H9 (cell line): ENCODE results near the gene DLEC1. TPM values are rescaled to one million over a fixed set of nuclear protein-coding genes. Genes with fewer than 3 reads are reported as not detected.
A peak's percentile ranks its signal among the peaks of the same experiment; 100 is the strongest.

Experiments
- DNase-seq: peaks from one replicate; pipeline ENCODE4 v3.0.0-alpha.2; 2017
- H2AFZ ChIP-seq: one replicate; pipeline ENCODE4 v1.6.1; 2013; ENCODE audit warnings: mild to moderate bottlenecking, low read length, control low read depth, moderate library complexity
- H2AK5ac ChIP-seq: 2 replicates; pipeline ENCODE4 v1.6.1; 2013; ENCODE audit warnings: low read length, control low read depth, mixed read lengths; ENCODE audit not compliant: insufficient read length
- H2BK120ac ChIP-seq: one replicate; pipeline ENCODE4 v1.6.1; 2013; ENCODE audit warnings: low read depth, mild to moderate bottlenecking, low read length, control low read depth, inconsistent platforms; ENCODE audit not compliant: poor library complexity, severe bottlenecking
- H2BK12ac ChIP-seq: 2 replicates; pipeline ENCODE4 v1.6.1; 2013; ENCODE audit warnings: low read length, control low read depth, mixed read lengths, low read depth; ENCODE audit not compliant: insufficient read length
- H2BK15ac ChIP-seq: 2 replicates; pipeline ENCODE4 v1.6.1; 2013; ENCODE audit warnings: low read depth, low read length, control low read depth
- H2BK20ac ChIP-seq: one replicate; pipeline ENCODE4 v1.6.1; 2013; ENCODE audit warnings: low read depth, mild to moderate bottlenecking, low read length, control low read depth, inconsistent platforms; ENCODE audit not compliant: poor library complexity, severe bottlenecking
- H2BK5ac ChIP-seq: 2 replicates; pipeline ENCODE4 v1.6.1; 2013; ENCODE audit warnings: low read length, control low read depth, mixed read lengths; ENCODE audit not compliant: insufficient read length
- H3K14ac ChIP-seq: 2 replicates; pipeline ENCODE4 v1.6.1; 2013; ENCODE audit warnings: low read length, control low read depth; ENCODE audit not compliant: insufficient read depth
- H3K18ac ChIP-seq: 2 replicates; pipeline ENCODE4 v1.6.1; 2013; ENCODE audit warnings: low read depth, mild to moderate bottlenecking, mixed read lengths, low read length, control low read depth; ENCODE audit not compliant: insufficient read length
- H3K23ac ChIP-seq: 2 replicates; pipeline ENCODE4 v1.6.1; 2013; ENCODE audit warnings: low read length, control low read depth, mixed read lengths, low read depth; ENCODE audit not compliant: insufficient read length
- H3K23me2 ChIP-seq: 2 replicates; pipeline ENCODE4 v1.6.1; 2013; ENCODE audit warnings: low read depth, mild to moderate bottlenecking, mixed read lengths, low read length, control low read depth; ENCODE audit not compliant: insufficient read length, poor library complexity, severe bottlenecking
- H3K27ac ChIP-seq: 2 replicates; pipeline ENCODE4 v1.5.1; 2013; ENCODE audit warnings: low read length, control low read depth, mixed read lengths, low read depth; ENCODE audit not compliant: insufficient read length
- H3K27me3 ChIP-seq: 2 replicates; pipeline ENCODE4 v1.6.1; 2013; ENCODE audit warnings: low read length, control low read depth, inconsistent platforms; ENCODE audit not compliant: insufficient read depth
- H3K4ac ChIP-seq: 2 replicates; pipeline ENCODE4 v1.6.1; 2013; ENCODE audit warnings: low read depth, mild to moderate bottlenecking, control low read depth, inconsistent platforms, low read length, moderate library complexity
- H3K4me1 ChIP-seq: 2 replicates; pipeline ENCODE4 v1.6.1; 2013; ENCODE audit warnings: low read length, control low read depth, inconsistent platforms; ENCODE audit not compliant: insufficient read depth
- H3K4me2 ChIP-seq: 2 replicates; pipeline ENCODE4 v1.6.1; 2013; ENCODE audit warnings: low read length, control low read depth, mixed read lengths; ENCODE audit not compliant: insufficient read length, insufficient read depth
- H3K56ac ChIP-seq: 2 replicates; pipeline ENCODE4 v1.6.1; 2013; ENCODE audit warnings: low read depth, mild to moderate bottlenecking, mixed read lengths, low read length, control low read depth; ENCODE audit not compliant: insufficient read length
- H3K79me1 ChIP-seq: 2 replicates; pipeline ENCODE4 v1.6.1; 2013; ENCODE audit warnings: low read depth, mild to moderate bottlenecking, moderate library complexity, low read length, control low read depth, inconsistent platforms; ENCODE audit not compliant: insufficient read depth, poor library complexity, severe bottlenecking
- H3K79me2 ChIP-seq: 2 replicates; pipeline ENCODE4 v1.6.1; 2013; ENCODE audit warnings: low read length, control low read depth, inconsistent platforms; ENCODE audit not compliant: insufficient read depth
- H3K9ac ChIP-seq: 2 replicates; pipeline ENCODE4 v1.6.1; 2013; ENCODE audit warnings: low read length, control low read depth, mixed read lengths; ENCODE audit not compliant: insufficient read length; ENCODE audit errors: extremely low read depth
- H3K9me3 ChIP-seq: one replicate; pipeline ENCODE4 v1.6.1; 2013; ENCODE audit warnings: low read depth, low read length, inconsistent platforms; ENCODE audit not compliant: control insufficient read depth
- H3T11ph ChIP-seq: one replicate; pipeline ENCODE4 v1.6.1; 2013; ENCODE audit warnings: mild to moderate bottlenecking, low read length, control low read depth, inconsistent platforms
- H4K20me1 ChIP-seq: one replicate; pipeline ENCODE4 v1.6.1; 2013; ENCODE audit not compliant: control insufficient read depth, insufficient read length, insufficient read depth
- H4K5ac ChIP-seq: 2 replicates; pipeline ENCODE4 v1.6.1; 2013; ENCODE audit warnings: low read depth, mild to moderate bottlenecking, mixed read lengths, low read length, control low read depth; ENCODE audit not compliant: insufficient read length
- H4K8ac ChIP-seq: replicated peaks from 2 replicates; pipeline ENCODE4 v1.6.1; 2013; ENCODE audit warnings: low read length, control low read depth, mixed read lengths, low read depth; ENCODE audit not compliant: insufficient read length
- H4K91ac ChIP-seq: 2 replicates; pipeline ENCODE4 v1.6.1; 2013; ENCODE audit warnings: low read depth, mild to moderate bottlenecking, moderate library complexity, mixed read lengths, low read length, control low read depth; ENCODE audit not compliant: insufficient read length
- H3K27ac Mint-ChIP-seq, 3 experiments: 2 replicates in 2 of 3; 3 replicates in 1 of 3; pipeline ENCODE4 v1.8.0; 2020 to 2021; ENCODE audit warnings: mixed read lengths in 3 of 3, mild to moderate bottlenecking in 1 of 3, moderate library complexity in 1 of 3
- H3K27me3 Mint-ChIP-seq: 2 replicates; pipeline ENCODE4 v1.8.0; 2021; ENCODE audit warnings: low read depth, mild to moderate bottlenecking, moderate library complexity, mixed read lengths
- H3K36me3 Mint-ChIP-seq, 3 experiments: 2 replicates in 2 of 3; 3 replicates in 1 of 3; pipeline ENCODE4 v1.8.0; 2020 to 2021; ENCODE audit warnings: low read depth in 3 of 3, mixed read lengths in 3 of 3; ENCODE audit not compliant: insufficient read depth in 1 of 3
- H3K4me1 Mint-ChIP-seq, 2 experiments: 2 replicates each; pipeline ENCODE4 v1.8.0; 2020; ENCODE audit warnings: mixed read lengths in 2 of 2
- H3K4me3 Mint-ChIP-seq, 2 experiments: 2 replicates in 1 of 2; 3 replicates in 1 of 2; pipeline ENCODE4 v1.8.0; 2020 to 2021; ENCODE audit warnings: mild to moderate bottlenecking in 2 of 2, mixed read lengths in 2 of 2, moderate library complexity in 1 of 2
- H3K9me3 Mint-ChIP-seq, 2 experiments: 2 replicates in 1 of 2; 3 replicates in 1 of 2; pipeline ENCODE4 v1.8.0; 2020; ENCODE audit warnings: mild to moderate bottlenecking in 2 of 2, mixed read lengths in 2 of 2, moderate library complexity in 1 of 2
- CTCF ChIP-seq: fragments of 200-600 bp; sonication (generic); conservative IDR thresholded peaks from 3 replicates; pipeline ENCODE4 v1.8.0; 2021; ENCODE audit warnings: antibody characterized with exemption, mild to moderate bottlenecking
- WGBS: extraction: QIAGEN DNeasy Blood & Tissue Kit; methylation state at CpG from one replicate; pipeline ENCODE4 v1.1.7; 2013; ENCODE audit warnings: missing lambda C conversion rate, low lambda C conversion rate, mixed read lengths; ENCODE audit not compliant: insufficient read length; ENCODE audit errors: extremely low coverage; 5-methylcytosine and 5-hydroxymethylcytosine counted together
- total RNA-seq: library from RNA; stranded (reverse); gene quantifications from 2 replicates; pipeline ENCODE4 v1.2.1, GENCODE V29; 2021

Gene DLEC1
- total RNA-seq, 1 experiment from 2014 or later = 2.1 TPM

- no peak overlapping the region for H2AFZ ChIP-seq
- H3K56ac ChIP-seq = no peak overlapping the region
- H3K79me2 ChIP-seq = no peaks in the 10 kb centered on the region
- no peak overlapping the region for H3K9ac ChIP-seq
- H4K5ac ChIP-seq = no peak overlapping the region
- no CpG with 5 or more reads among the region's 21 CpGs for WGBS
- no peaks in the 10 kb centered on the region for H3K4me1 ChIP-seq
- no peak overlapping the region for H3K4ac ChIP-seq
- Mint-ChIP-seq H3K36me3 (peaks cover 3 to 35% (median 29%) of the 10 kb centered on the region in 3 experiments; a peak in 6 of 7 replicates), H3K9me3 (no peaks in the 10 kb centered on the region), H3K27me3 (no peaks in the 10 kb centered on the region), H3K27ac (peak overlapping the region in 2 of 3 experiments; percentile 18 to 20; a peak in 1 of 7 replicates), H3K4me1 (no peaks in the 10 kb centered on the region), H3K4me3 (no peak overlapping the region)
- no peak overlapping the region for H3K23ac ChIP-seq
- TF ChIP-seq CTCF = no peak
- H3K27ac ChIP-seq = no peak overlapping the region
- no peak overlapping the region for H2AK5ac ChIP-seq
- H3K4me2 ChIP-seq = no peak overlapping the region
- H4K8ac ChIP-seq = no peak overlapping the region
- no peaks in the 10 kb centered on the region for H4K20me1 ChIP-seq
- no peaks in the 10 kb centered on the region for H3K23me2 ChIP-seq
- DNase-seq = no peak
- H3K9me3 ChIP-seq = no peaks in the 10 kb centered on the region
- H2BK5ac ChIP-seq = no peak overlapping the region
- no peak overlapping the region for H3K18ac ChIP-seq
- no peak overlapping the region for H2BK12ac ChIP-seq
- H3K79me1 ChIP-seq = no peaks in the 10 kb centered on the region
- H2BK120ac ChIP-seq = no peak overlapping the region
- H3T11ph ChIP-seq = no peak overlapping the region
- no peak overlapping the region for H2BK20ac ChIP-seq
- no peak overlapping the region for H2BK15ac ChIP-seq
- H3K14ac ChIP-seq = no peak overlapping the region
- no peaks in the 10 kb centered on the region for H3K27me3 ChIP-seq
- no peak overlapping the region for H4K91ac ChIP-seq
Observed at GRCh38 chr3:38011111-38011510, 27.9 kb upstream of the DLEC1 start.
